22Rv1 (cell line): ENCODE results near the gene MSH6.

Experiments
- ZFX ChIP-seq: fragments of 450-650 bp; IDR thresholded peaks from 2 replicates; pipeline ENCODE4 v1.6.1; 2017; ENCODE audit warnings: antibody characterized with exemption, borderline replicate concordance
- TF ChIP-seq, protein P1 (sequence below): fragments of 450-650 bp; IDR thresholded peaks from 2 replicates; pipeline ENCODE4 v1.5.1; 2017; ENCODE audit warnings: mild to moderate bottlenecking

- TF ChIP-seq, protein P1, sequence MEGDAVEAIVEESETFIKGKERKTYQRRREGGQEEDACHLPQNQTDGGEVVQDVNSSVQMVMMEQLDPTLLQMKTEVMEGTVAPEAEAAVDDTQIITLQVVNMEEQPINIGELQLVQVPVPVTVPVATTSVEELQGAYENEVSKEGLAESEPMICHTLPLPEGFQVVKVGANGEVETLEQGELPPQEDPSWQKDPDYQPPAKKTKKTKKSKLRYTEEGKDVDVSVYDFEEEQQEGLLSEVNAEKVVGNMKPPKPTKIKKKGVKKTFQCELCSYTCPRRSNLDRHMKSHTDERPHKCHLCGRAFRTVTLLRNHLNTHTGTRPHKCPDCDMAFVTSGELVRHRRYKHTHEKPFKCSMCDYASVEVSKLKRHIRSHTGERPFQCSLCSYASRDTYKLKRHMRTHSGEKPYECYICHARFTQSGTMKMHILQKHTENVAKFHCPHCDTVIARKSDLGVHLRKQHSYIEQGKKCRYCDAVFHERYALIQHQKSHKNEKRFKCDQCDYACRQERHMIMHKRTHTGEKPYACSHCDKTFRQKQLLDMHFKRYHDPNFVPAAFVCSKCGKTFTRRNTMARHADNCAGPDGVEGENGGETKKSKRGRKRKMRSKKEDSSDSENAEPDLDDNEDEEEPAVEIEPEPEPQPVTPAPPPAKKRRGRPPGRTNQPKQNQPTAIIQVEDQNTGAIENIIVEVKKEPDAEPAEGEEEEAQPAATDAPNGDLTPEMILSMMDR = no peak
- no peak for TF ChIP-seq ZFX
These were observed 66.4 kb downstream of the MSH6 start for GRCh38 chr2:47849368-47849767.
